ENCODE data around the gene RPL31.
"Not testable (repeated sequence)": the region's sequence is repeated elsewhere in the genome, so short reads cannot be mapped to it uniquely, and the experiment has no call there.

The RPL31 gene

DNA sequence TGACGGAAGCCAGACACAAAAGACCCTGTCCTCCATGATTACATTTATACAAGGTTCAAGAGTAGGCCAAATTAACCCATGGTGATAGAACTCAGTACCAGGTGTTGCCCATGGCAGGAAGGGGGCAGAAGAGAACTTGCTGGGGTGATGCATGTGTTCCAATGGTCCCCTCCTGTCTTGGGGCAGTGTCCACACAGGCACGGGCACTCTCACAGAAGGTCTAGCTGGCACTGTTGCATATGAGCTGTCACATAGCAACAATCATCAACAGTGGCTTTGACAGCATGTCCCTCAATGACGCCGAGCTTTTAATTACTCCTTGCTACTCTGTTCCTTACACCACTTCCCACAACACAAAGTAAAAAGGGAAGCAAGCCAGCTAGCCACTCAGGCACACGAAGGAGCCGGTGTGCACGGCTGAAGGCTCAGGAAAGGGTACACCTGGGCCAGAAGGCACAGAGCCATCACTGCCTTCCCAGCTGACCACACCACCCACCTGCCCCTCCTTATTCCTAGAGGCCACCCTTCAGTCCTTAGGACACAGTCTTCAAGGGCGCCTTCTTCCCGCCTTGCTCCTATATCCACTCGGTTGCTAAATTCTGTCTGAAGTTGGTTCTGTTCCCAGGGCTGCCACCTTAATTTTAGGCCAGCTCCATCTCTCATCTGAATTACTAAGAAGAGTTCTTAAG lies 28.9 kb downstream of the RPL31 start:
- no peak for DNase-seq

- no peak for DNase-seq
Observed at GRCh38 chr2:101032084-101032776, 30.1 kb downstream of the RPL31 start.

GRCh38 chr2:101036562-101036961 lies 34.5 kb downstream of the RPL31 start:
- no peak for DNase-seq

DNA sequence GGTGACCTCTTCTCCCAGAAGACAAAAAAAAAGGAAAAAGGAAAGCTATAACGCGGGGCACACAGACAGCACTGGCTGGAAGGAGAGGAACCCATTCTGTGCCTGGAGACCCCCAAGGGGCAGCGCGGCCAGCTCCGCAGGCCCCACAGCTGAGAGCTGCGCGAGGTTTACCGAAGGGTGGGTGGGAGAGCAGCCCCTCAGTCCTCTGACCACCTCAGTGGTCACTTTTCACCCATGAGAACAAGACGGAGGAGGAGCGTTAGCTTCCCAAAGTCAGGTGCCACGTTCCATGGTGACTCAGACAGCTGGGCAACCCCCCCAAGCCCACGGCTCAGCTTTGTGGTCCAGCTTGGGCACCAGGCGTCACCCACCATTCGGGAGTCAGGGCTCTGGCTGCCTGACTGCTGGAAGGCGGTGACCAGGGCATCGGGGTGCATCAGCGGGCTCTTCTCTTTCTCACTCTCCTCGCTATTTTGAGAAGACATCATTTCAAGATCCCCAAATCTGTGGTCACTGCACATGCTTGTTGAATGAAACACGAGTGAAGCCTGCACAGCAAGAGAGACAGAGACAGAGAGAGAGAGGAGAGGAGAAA lies 35.2 kb downstream of the RPL31 start:
- DNase-seq = no peak

DNA sequence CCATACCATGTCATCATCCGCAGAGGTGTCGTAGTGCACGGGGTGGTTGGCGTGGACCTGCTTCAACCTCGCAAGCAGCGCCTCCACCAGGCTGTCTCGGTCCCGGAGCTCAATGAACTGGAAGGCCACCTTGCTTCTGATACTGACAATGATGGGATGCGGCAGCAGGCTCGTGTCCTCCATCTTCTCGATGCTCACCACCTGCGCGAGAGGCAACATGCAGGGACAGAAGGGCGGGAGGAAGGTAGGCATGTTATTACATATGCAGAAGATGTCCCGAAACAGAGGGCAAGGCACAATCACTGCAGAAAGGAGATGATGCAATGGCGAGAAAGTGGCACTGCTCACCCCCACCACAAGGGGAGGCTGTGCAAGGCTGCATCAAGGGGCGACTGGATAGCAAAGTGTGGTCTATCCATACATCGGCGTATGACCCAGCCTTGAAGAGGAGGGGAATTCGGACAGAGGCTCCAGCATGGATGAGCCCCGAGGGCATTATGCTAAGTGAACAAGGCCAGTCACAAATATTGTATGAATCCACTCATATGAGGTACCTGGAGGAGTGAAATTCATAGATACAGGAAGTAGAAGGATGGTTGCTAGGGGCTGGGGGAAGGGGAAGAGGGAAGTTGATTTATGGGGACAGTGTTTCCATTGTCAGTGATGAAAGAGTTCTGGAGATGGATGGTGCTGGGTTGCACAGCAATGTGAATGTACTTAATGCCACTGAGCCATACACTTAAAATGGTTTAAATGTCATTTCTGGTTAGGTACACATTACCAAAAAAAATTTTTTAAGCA lies 36.6 kb downstream of the RPL31 start:
- no peak for DNase-seq

DNA sequence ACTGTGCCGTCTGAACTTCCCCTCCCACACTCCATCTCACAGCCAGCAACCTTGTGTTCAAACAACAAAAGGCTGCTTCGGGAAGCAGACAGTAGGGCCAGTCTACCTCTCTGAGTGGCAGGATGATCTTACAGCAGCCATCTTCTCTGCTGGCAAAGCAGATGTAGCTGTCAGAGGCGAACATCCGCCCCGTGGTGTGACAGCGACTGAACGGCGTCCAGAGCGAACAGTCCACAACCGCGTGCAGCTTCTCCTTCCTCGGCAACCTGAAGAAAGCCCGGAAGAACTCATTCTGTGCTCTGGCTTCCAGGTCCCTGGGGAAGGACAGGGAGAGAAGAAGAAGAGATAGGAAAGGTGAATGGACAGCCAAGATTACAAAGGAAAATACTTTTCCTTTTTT lies 38.0 kb downstream of the RPL31 start:
- DNase-seq = no peak

GRCh38 chr2:101040761-101041160 lies 38.7 kb downstream of the RPL31 start:
- DNase-seq = no peak

DNA sequence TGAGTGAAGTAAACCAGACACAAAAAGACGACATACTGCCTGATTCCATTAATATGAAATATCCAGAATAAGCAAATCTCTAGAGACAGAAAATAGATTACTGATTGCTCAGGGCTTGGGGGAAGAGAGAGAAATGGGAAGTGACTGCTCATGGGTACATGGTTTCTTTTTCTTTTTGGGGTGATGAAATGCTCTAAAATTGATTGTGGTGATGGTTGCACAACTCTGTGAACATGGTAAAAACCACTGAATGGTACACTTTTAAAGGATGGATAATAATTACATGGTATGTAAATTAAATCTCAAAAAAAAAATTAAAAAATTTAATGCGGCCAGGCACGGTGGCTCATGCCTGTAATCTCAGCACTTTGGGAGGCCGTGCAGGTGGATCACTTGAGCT lies 39.3 kb downstream of the RPL31 start:
- no peak for DNase-seq

DNA sequence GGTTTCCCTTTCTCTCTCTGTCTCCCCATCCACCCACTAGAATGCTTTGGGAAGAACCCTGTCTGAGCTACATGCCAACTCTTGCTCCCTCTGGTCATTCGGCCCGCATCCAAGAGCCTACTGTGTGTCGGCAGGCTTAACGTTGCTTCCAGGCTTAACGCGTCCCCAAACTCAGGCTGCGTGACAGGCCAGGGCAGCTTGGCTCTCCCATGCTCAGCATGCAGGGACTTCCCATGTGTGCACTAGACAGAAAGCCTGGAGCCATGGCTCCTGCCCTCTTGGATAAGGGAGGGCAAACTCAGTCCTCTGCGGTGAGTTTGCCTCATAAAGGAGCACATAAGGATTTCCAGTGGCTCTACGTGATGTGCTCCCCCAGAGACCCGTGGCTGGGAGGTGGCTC lies 43.2 kb downstream of the RPL31 start:
- DNase-seq = no peak

DNA sequence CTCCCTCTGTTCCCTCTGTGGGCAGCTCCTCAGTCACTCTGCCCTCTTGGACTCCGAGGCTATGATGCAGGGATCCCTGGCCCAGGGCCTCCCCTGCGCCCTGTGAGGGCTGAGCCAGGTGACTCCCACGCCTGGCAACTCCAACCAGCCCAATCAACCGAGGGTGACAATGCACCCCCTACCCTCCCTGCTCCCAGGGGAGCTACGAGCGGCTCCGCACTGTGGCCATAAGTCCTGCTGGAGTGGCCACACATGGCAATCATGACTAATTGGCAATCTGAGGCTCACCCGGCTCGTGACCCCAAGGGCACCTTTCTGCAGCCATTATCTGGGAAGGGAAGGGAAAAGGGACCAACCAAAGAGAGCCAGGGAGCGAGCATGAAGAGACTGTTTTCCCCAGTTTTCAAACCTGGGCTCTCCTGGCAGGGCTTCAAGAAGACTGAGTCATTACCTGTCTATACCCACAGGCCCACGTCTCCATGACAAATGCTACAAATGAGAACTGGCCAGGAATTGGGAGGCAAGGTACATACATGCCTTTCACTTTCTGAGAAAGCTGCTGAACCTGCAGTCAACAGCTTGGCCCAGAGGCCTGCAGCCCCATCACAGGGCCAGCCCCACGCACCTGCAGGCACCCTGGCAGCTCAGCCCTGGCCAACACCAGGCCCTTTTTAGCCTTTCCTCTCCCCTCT lies 45.1 kb downstream of the RPL31 start:
- DNase-seq = no peak

- DNase-seq = no peak
Observed at GRCh38 chr2:101047774-101048173, 45.7 kb downstream of the RPL31 start.

GRCh38 chr2:101048756-101049155 lies 46.7 kb downstream of the RPL31 start:
- DNase-seq = no peak

GRCh38 chr2:101050886-101051285 lies 48.8 kb downstream of the RPL31 start:
- DNase-seq = not testable (repeated sequence)

DNA sequence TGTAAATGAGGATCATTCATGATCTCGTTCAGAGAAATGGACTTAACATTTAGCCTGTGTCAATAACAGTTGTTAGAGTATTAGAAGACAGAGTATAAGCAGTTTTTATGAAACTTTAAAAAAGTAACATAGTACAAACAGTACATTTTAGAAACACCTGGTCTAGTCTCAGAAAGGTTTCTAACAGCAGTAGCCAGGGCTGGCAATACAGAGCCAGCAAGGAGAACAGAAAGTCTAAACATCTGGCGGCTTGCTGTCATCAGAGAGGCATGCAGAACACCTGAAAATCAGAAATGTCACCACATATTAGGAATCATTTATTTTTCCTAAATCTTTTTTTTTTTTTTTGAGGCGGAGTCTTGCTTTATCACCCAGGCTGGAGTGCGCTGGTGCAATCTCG lies 50.1 kb downstream of the RPL31 start:
- DNase-seq = no peak

- no peak for DNase-seq
Observed at GRCh38 chr2:101053117-101053516, 51.0 kb downstream of the RPL31 start.

Measured in GOT3 (cell line).